Liver (tissue), 10 donors: ENCODE data around the gene KLHL20. TPM values are rescaled to one million over a fixed set of nuclear protein-coding genes. Genes with fewer than 3 reads are reported as not detected.

Experiments used
- DNase-seq: peaks from one replicate; pipeline ENCODE4 v3.0.0-alpha.2; 2017; ENCODE audit warnings: low spot score
- H3K27ac ChIP-seq, 2 donors: one replicate each; pipeline ENCODE4 v1.7.0; 2013; ENCODE audit warnings: inconsistent platforms in 2 of 2, low read length in 2 of 2, control low read depth in 1 of 2, low read depth in 1 of 2, mild to moderate bottlenecking in 1 of 2
- H3K27me3 ChIP-seq, 4 donors: one replicate each; pipeline versions ENCODE4 v1.6.1 to v1.7.0; 2013; ENCODE audit warnings: low read length in 3 of 4, inconsistent platforms in 1 of 4, mild to moderate bottlenecking in 1 of 4, moderate library complexity in 1 of 4; ENCODE audit not compliant: control insufficient read depth in 4 of 4, insufficient read depth in 4 of 4
- H3K36me3 ChIP-seq, 4 donors: one replicate each; pipeline versions ENCODE4 v1.6.1 to v1.7.0; 2013; ENCODE audit warnings: low read length in 3 of 4, mild to moderate bottlenecking in 3 of 4, low read depth in 1 of 4, moderate library complexity in 1 of 4; ENCODE audit not compliant: control insufficient read depth in 4 of 4, insufficient read depth in 3 of 4
- H3K4me1 ChIP-seq, 4 donors: one replicate each; pipeline versions ENCODE4 v1.6.1 to v1.7.0; 2013; ENCODE audit warnings: low read length in 3 of 4, mild to moderate bottlenecking in 3 of 4, moderate library complexity in 1 of 4; ENCODE audit not compliant: control insufficient read depth in 4 of 4, insufficient read depth in 4 of 4
- H3K4me3 ChIP-seq, 3 donors: one replicate each; pipeline versions ENCODE4 v1.6.1 to v1.7.0; 2013; ENCODE audit warnings: low read length in 3 of 3, control low read depth in 1 of 3, low read depth in 1 of 3, mild to moderate bottlenecking in 1 of 3
- H3K9ac ChIP-seq, 2 donors: one replicate each; pipeline ENCODE4 v1.7.0; 2013; ENCODE audit warnings: low read length in 2 of 2, mild to moderate bottlenecking in 2 of 2, moderate library complexity in 2 of 2, control low read depth in 1 of 2, low read depth in 1 of 2
- H3K9me3 ChIP-seq, 4 donors: one replicate each; pipeline versions ENCODE4 v1.6.1 to v1.7.0; 2013; ENCODE audit warnings: low read length in 3 of 4; ENCODE audit not compliant: control insufficient read depth in 4 of 4
- ATF3 ChIP-seq: IDR thresholded peaks from 2 replicates; pipeline ENCODE4 v1.6.1; 2016; ENCODE audit warnings: antibody characterized with exemption
- CTCF ChIP-seq: fragments of 150-350 bp; IDR thresholded peaks from 2 replicates; pipeline ENCODE4 v1.5.1; 2017; ENCODE audit warnings: improper control_type of control experiment, low read depth, low read length; ENCODE audit not compliant: missing input control
- EGR1 ChIP-seq, 2 donors: IDR thresholded peaks; 2 replicates each; pipeline ENCODE4 v1.6.1; 2016 to 2018; ENCODE audit warnings: antibody characterized with exemption in 2 of 2, low read depth in 2 of 2
- FOXA1 ChIP-seq: IDR thresholded peaks from 2 replicates; pipeline ENCODE4 v1.6.1; 2016; ENCODE audit warnings: antibody characterized with exemption
- FOXA2 ChIP-seq: IDR thresholded peaks from 2 replicates; pipeline ENCODE4 v1.6.1; 2016; ENCODE audit warnings: antibody characterized with exemption
- GABPA ChIP-seq, 2 donors: IDR thresholded peaks in 1 of 2; conservative IDR thresholded peaks in 1 of 2; 2 replicates each; pipeline ENCODE4 v1.6.1; 2016; ENCODE audit warnings: antibody characterized with exemption in 2 of 2, mild to moderate bottlenecking in 1 of 2, moderate library complexity in 1 of 2
- HNF4A ChIP-seq, 2 donors: conservative IDR thresholded peaks; 2 replicates each; pipeline ENCODE4 v1.6.1; 2016; ENCODE audit warnings: antibody characterized with exemption in 2 of 2, mild to moderate bottlenecking in 2 of 2
- HNF4G ChIP-seq: IDR thresholded peaks from 2 replicates; pipeline ENCODE4 v1.6.1; 2016; ENCODE audit warnings: antibody characterized with exemption
- JUND ChIP-seq, 2 donors: IDR thresholded peaks; 2 replicates each; pipeline ENCODE4 v1.6.1; 2016; ENCODE audit warnings: antibody characterized with exemption in 2 of 2
- NR2F2 ChIP-seq: IDR thresholded peaks from 2 replicates; pipeline ENCODE4 v1.6.1; 2016; ENCODE audit warnings: antibody characterized with exemption
- RAD21 ChIP-seq, 2 donors: IDR thresholded peaks; 2 replicates each; pipeline ENCODE4 v1.6.1; 2016; ENCODE audit warnings: antibody characterized with exemption in 2 of 2, mild to moderate bottlenecking in 2 of 2
- REST ChIP-seq: IDR thresholded peaks from 2 replicates; pipeline ENCODE4 v1.6.1; 2016; ENCODE audit warnings: antibody characterized with exemption, mild to moderate bottlenecking
- RXRA ChIP-seq, 2 donors: IDR thresholded peaks; 2 replicates each; pipeline ENCODE4 v1.6.1; 2017 to 2018; ENCODE audit warnings: antibody characterized with exemption in 2 of 2, mild to moderate bottlenecking in 1 of 2
- SP1 ChIP-seq: IDR thresholded peaks from 2 replicates; pipeline ENCODE4 v1.6.1; 2018; ENCODE audit warnings: antibody characterized with exemption, mild to moderate bottlenecking
- TAF1 ChIP-seq: conservative IDR thresholded peaks from 2 replicates; pipeline ENCODE4 v1.6.1; 2016; ENCODE audit warnings: antibody characterized with exemption, mild to moderate bottlenecking
- YY1 ChIP-seq: IDR thresholded peaks from 2 replicates; pipeline ENCODE4 v1.6.1; 2016; ENCODE audit warnings: antibody characterized with exemption, mild to moderate bottlenecking
- WGBS: extraction: QIAGEN DNeasy Blood & Tissue Kit; methylation state at CpG from one replicate; pipeline ENCODE4 v1.1.7; 2013; 5-methylcytosine and 5-hydroxymethylcytosine counted together
- polyA plus RNA-seq, 2 donors: library from polyadenylated mRNA; stranded (reverse) in 1 of 2; unstranded in 1 of 2; fragments of 200-250 nt in 1 of 2; fragments of >200 nt in 1 of 2; fragmentation: Nextera tagmentation in 1 of 2; extraction: Ambion mirVana in 1 of 2; gene quantifications; one replicate each; pipeline versions ENCODE4 v1.2.1 to v1.2.3, GENCODE V29; 2013 to 2015
- small RNA-seq: library from RNA; depleted of rRNA; stranded (forward); fragments of <200 nt; gene quantifications from one replicate; pipeline ENCODE3, GENCODE V24; 2014
- total RNA-seq, 2 donors: library from RNA; depleted of rRNA; stranded (reverse); fragments of >200 nt; gene quantifications; one replicate each; pipeline ENCODE4 v1.2.3, GENCODE V29; 2014
- TF ChIP-seq, protein P1 (sequence below): IDR thresholded peaks from 2 replicates; pipeline ENCODE4 v1.6.1; 2016; ENCODE audit warnings: antibody characterized with exemption
- donor health status: healthy.
- donor health status: healthy.
- donor health status: healthy.
- donor health status: healthy.
- donor health status: healthy.

Gene KLHL20
- total and polyA plus RNA-seq, 4 donors = 5.2 to 25.9 (median 9.5) TPM

- H3K27me3 ChIP-seq = no peaks in the 10 kb centered on the region
- H3K9me3 ChIP-seq = no peaks in the 10 kb centered on the region
- no peak overlapping the region for H3K4me3 ChIP-seq
- no peak overlapping the region for H3K9ac ChIP-seq
- no peak overlapping the region for H3K27ac ChIP-seq
- peaks cover 3 to 16% (median 11%) of the 10 kb centered on the region in 4 donors for H3K4me1 ChIP-seq
- no peak for DNase-seq
- WGBS = 79% methylated on average over 2 of the region's 2 CpGs
- TF ChIP-seq YY1 (no peak), GABPA (IDR thresholded peaks at IDR 0.05 in 1 of 2, conservative IDR thresholded peaks at IDR 0.05 in 1 of 2) (no peak), RXRA (IDR thresholded peaks at IDR 0.05) (no peak), EGR1 (IDR thresholded peaks at IDR 0.05; ENCODE audit: low read depth in 2 of 2) (no peak), RAD21 (IDR thresholded peaks at IDR 0.05) (no peak), ATF3 (no peak), NR2F2 (no peak), FOXA2 (no peak), CTCF (no peak), JUND (IDR thresholded peaks at IDR 0.05) (no peak), REST (no peak), TAF1 (no peak), SP1 (no peak), HNF4A (conservative IDR thresholded peaks at IDR 0.05) (no peak), HNF4G (no peak)
- TF ChIP-seq, protein P1, sequence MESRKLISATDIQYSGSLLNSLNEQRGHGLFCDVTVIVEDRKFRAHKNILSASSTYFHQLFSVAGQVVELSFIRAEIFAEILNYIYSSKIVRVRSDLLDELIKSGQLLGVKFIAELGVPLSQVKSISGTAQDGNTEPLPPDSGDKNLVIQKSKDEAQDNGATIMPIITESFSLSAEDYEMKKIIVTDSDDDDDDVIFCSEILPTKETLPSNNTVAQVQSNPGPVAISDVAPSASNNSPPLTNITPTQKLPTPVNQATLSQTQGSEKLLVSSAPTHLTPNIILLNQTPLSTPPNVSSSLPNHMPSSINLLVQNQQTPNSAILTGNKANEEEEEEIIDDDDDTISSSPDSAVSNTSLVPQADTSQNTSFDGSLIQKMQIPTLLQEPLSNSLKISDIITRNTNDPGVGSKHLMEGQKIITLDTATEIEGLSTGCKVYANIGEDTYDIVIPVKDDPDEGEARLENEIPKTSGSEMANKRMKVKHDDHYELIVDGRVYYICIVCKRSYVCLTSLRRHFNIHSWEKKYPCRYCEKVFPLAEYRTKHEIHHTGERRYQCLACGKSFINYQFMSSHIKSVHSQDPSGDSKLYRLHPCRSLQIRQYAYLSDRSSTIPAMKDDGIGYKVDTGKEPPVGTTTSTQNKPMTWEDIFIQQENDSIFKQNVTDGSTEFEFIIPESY = no peak
- H3K36me3 ChIP-seq = peaks cover 0 to 12% (median 6%) of the 10 kb centered on the region in 4 donors
These were observed 112.8 kb downstream of the KLHL20 start for GRCh38 chr1:173827611-173828010.

GRCh38 chr1:173832748-173833147 lies 118.0 kb downstream of the KLHL20 start:
- no peak overlapping the region for H3K9ac ChIP-seq
- no peak for DNase-seq
- no peak overlapping the region for H3K27ac ChIP-seq
- H3K9me3 ChIP-seq = no peaks in the 10 kb centered on the region
- H3K4me3 ChIP-seq = no peak overlapping the region
- no peaks in the 10 kb centered on the region for H3K27me3 ChIP-seq
- TF ChIP-seq FOXA2 (no peak), JUND (IDR thresholded peaks at IDR 0.05) (no peak), NR2F2 (no peak), SP1 (no peak), EGR1 (IDR thresholded peaks at IDR 0.05; ENCODE audit: low read depth in 2 of 2) (no peak), FOXA1 (no peak)
- H3K4me1 ChIP-seq = no peaks in the 10 kb centered on the region
- WGBS = 100% methylated on average over 1 of the region's 1 CpG
- H3K36me3 ChIP-seq = peaks cover 0 to 26% (median 20%) of the 10 kb centered on the region in 4 donors

Small RNAs within 50 kb of the gene (small RNA-seq; reads per million reads assigned to genes)
- not detected for gene BX248409.1
- gene RF00019 = not detected

Other genes with a start within 250 kb of the KLHL20 start
- 100 to 1,000 TPM; 147 to 161 TPM for gene PRDX6, start 237.6 kb upstream of the KLHL20 start, total RNA-seq
- 100 to 1,000 TPM; 320 to 370 TPM for gene PRDX6, start 237.6 kb upstream of the KLHL20 start, polyA plus RNA-seq
- gene SLC9C2, start 111.9 kb upstream of the KLHL20 start, total RNA-seq = not detected
- not detected for gene SLC9C2, start 111.9 kb upstream of the KLHL20 start, polyA plus RNA-seq
- not detected for gene TEX50, start 79.6 kb upstream of the KLHL20 start, total RNA-seq
- not detected for gene TEX50, start 79.6 kb upstream of the KLHL20 start, polyA plus RNA-seq
- not detected for gene ANKRD45, start 45.1 kb upstream of the KLHL20 start, total RNA-seq
- not detected for gene ANKRD45, start 45.1 kb upstream of the KLHL20 start, polyA plus RNA-seq
- gene DARS2, start 109.7 kb downstream of the KLHL20 start, total RNA-seq = 10 to 100 TPM in 1 of 2 donors, 1 to 10 TPM in 1; 9.7 to 13.0 TPM
- gene DARS2, start 109.7 kb downstream of the KLHL20 start, polyA plus RNA-seq = 10 to 100 TPM in 1 of 2 donors, 1 to 10 TPM in 1; 5.0 to 10.5 TPM
- 10 to 100 TPM in 1 of 2 donors, 1 to 10 TPM in 1; 1.5 to 19.1 TPM for gene CENPL, start 109.9 kb downstream of the KLHL20 start, total RNA-seq
- gene CENPL, start 109.9 kb downstream of the KLHL20 start, polyA plus RNA-seq = under 1 TPM; 0.61 to 0.87 TPM
- 10 to 100 TPM; 60.2 to 84.8 TPM for gene GAS5, start 153.0 kb downstream of the KLHL20 start, total RNA-seq
- gene GAS5, start 153.0 kb downstream of the KLHL20 start, polyA plus RNA-seq = 10 to 100 TPM; 28.6 to 56.8 TPM
- 1 to 10 TPM; 5.7 to 6.1 TPM for gene ZBTB37, start 153.4 kb downstream of the KLHL20 start, total RNA-seq
- gene ZBTB37, start 153.4 kb downstream of the KLHL20 start, polyA plus RNA-seq = under 1 TPM; 0.67 to 0.84 TPM
- gene SERPINC1, start 202.3 kb downstream of the KLHL20 start, total RNA-seq = 1,000 to 10,000 TPM in 1 of 2 donors, 100 to 1,000 TPM in 1; 742 to 2,309 TPM
- gene SERPINC1, start 202.3 kb downstream of the KLHL20 start, polyA plus RNA-seq = 1,000 to 10,000 TPM; 2,515 to 2,589 TPM